ENCODE results near the gene UNC5CL.

The UNC5CL gene

GRCh38 chr6:41039060-41039998 is at the start of gene UNC5CL:
Gene UNC5CL (minus strand): TSS chr6:41039221. CDS start chr6:41035074, 4,147 bp downstream.
- TF ChIP-seq, protein P1, sequence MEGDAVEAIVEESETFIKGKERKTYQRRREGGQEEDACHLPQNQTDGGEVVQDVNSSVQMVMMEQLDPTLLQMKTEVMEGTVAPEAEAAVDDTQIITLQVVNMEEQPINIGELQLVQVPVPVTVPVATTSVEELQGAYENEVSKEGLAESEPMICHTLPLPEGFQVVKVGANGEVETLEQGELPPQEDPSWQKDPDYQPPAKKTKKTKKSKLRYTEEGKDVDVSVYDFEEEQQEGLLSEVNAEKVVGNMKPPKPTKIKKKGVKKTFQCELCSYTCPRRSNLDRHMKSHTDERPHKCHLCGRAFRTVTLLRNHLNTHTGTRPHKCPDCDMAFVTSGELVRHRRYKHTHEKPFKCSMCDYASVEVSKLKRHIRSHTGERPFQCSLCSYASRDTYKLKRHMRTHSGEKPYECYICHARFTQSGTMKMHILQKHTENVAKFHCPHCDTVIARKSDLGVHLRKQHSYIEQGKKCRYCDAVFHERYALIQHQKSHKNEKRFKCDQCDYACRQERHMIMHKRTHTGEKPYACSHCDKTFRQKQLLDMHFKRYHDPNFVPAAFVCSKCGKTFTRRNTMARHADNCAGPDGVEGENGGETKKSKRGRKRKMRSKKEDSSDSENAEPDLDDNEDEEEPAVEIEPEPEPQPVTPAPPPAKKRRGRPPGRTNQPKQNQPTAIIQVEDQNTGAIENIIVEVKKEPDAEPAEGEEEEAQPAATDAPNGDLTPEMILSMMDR (IDR thresholded peaks at IDR 0.05; ENCODE audit: insufficient read depth, low read length, missing control alignments) = peak; percentile 66
- ChIA-PET POLR2A (no interaction called here), CTCF (interaction anchor here (0.6 to 9.1 kb wide), 14 partner anchors 10 to 152 kb away, joined by 3 to 99 read pairs (median 5); partner anchors contain the start of gene APOBEC2)
- no peak within 1 kb of the TSS for H3K4me3 ChIP-seq (ENCODE audit: low read depth, low read length)
- no peak for DNase-seq (ENCODE audit: low read depth, low spot score)

- DNase-seq (ENCODE audit: low read depth, low spot score) = no peak
- TF ChIP-seq, protein P1 (IDR thresholded peaks at IDR 0.05; ENCODE audit: insufficient read depth, low read length, missing control alignments) = no peak
- no peak overlapping the region for H3K4me3 ChIP-seq (ENCODE audit: low read depth, low read length)
- ChIA-PET POLR2A (no interaction called here), CTCF (no interaction called here)
These were observed 49.4 kb upstream of the UNC5CL start for GRCh38 chr6:41088451-41088850.

- TF ChIP-seq, protein P1 (IDR thresholded peaks at IDR 0.05; ENCODE audit: insufficient read depth, low read length, missing control alignments) = no peak
- ChIA-PET CTCF (interaction anchor here (1.8 kb wide), 1 partner anchor 97 kb away, joined by 4 read pairs; no protein-coding TSS in a partner anchor), POLR2A (no interaction called here)
- DNase-seq (ENCODE audit: low read depth, low spot score) = no peak
- H3K4me3 ChIP-seq (ENCODE audit: low read depth, low read length) = no peak overlapping the region
These were observed 46.2 kb upstream of the UNC5CL start for GRCh38 chr6:41085182-41085581.

DNA sequence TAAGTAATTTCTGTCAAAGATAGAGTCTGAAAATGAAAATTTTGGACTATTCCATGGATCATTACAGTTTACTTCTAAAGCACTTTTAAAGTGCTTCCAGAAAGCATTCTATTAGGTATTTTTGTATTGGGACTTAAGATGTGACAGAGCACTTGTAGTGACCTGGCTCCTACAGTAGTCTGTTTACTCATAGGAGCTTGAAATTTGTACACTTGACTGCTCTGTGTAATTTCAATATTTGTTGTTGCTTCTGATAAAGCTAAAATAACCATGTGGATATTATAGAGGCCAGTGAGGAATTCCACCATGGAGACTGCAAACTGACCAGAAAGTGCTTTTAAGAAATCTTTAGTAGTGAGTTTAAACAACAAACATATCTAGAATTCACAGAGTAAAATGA is 44.1 kb upstream of the UNC5CL start:
- H3K4me3 ChIP-seq (ENCODE audit: low read depth, low read length) = no peak overlapping the region
- TF ChIP-seq, protein P1 (IDR thresholded peaks at IDR 0.05; ENCODE audit: insufficient read depth, low read length, missing control alignments) = no peak
- POLR2A ChIA-PET = interaction anchor here (1.3 kb wide), 1 partner anchor 11 kb away, joined by 3 read pairs; the partner anchor contains the start of genes NFYA and OARD1
- CTCF ChIA-PET = interaction anchor here (1.8 to 3.0 kb wide), 2 partner anchors 9 to 14 kb away, joined by 5 to 19 read pairs; no protein-coding TSS in a partner anchor
- DNase-seq (ENCODE audit: low read depth, low spot score) = no peak

- ChIA-PET CTCF (interaction anchor here (2.5 kb wide), 1 partner anchor 12 kb away, joined by 10 read pairs; no protein-coding TSS in a partner anchor), POLR2A (no interaction called here)
- no peak for DNase-seq (ENCODE audit: low read depth, low spot score)
- no peak overlapping the region for H3K4me3 ChIP-seq (ENCODE audit: low read depth, low read length)
- TF ChIP-seq, protein P1 (IDR thresholded peaks at IDR 0.05; ENCODE audit: insufficient read depth, low read length, missing control alignments) = no peak
These were observed 41.6 kb upstream of the UNC5CL start for GRCh38 chr6:41080621-41081020.

DNA sequence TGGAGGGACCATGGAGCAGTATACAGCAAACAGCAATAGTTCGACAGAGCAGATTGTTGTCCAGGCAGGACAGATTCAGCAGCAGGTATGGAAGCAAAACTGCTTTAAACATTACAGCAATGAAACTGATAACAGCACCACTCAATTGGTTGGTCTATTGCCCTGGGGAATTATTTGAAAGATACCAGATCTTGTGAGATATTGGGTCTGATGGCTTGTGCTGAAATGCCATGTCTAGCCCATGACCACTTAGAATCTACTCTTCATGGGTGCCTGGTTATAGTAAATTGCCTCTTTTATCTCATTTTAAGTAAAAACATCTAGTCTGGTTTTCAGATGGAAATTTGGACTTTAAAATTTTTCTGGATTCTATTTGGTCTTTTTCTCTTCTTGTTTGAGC is 40.1 kb upstream of the UNC5CL start:
- H3K4me3 ChIP-seq (ENCODE audit: low read depth, low read length) = no peak overlapping the region
- DNase-seq (ENCODE audit: low read depth, low spot score) = no peak
- TF ChIP-seq, protein P1 (IDR thresholded peaks at IDR 0.05; ENCODE audit: insufficient read depth, low read length, missing control alignments) = no peak
- ChIA-PET POLR2A (interaction anchor here (1.0 kb wide), 1 partner anchor 23 kb away, joined by 3 read pairs; no protein-coding TSS in a partner anchor), CTCF (interaction anchor here (2.5 kb wide), 1 partner anchor 13 kb away, joined by 10 read pairs; no protein-coding TSS in a partner anchor)
